PC-9 (cell line): ENCODE measurements around the gene SYT2.

Experiments
- EZH2 ChIP-seq: fragments of 200-600 bp; sonication (generic); IDR thresholded peaks from 2 replicates; pipeline ENCODE4 v1.8.0; 2017; ENCODE audit warnings: antibody characterized with exemption, low read depth
- TF ChIP-seq, protein P1 (sequence below): fragments of 200-600 bp; sonication (generic); conservative IDR thresholded peaks from 2 replicates; pipeline ENCODE4 v1.6.1; 2017; ENCODE audit warnings: mixed run types, antibody characterized with exemption, mild to moderate bottlenecking, moderate library complexity

DNA sequence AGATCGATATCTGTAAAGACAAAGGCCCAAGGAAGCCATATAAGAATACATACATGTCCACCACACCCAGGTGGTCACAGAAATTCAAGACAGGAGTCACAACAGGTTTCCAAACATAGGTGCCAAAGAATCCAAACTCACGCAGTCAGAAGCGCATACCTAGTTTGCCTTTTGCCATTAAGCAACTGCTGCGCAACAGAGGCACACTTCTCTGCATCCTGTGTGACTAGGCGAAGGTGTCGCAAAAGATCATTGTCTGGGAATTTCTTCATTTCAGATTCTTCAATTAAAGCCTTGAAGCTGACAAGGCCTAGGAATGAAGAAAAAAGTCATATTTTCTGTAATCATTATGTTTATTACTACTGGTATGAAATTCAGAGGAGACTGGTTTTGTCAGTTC, 32.2 kb upstream of the SYT2 start:
- TF ChIP-seq, protein P1, sequence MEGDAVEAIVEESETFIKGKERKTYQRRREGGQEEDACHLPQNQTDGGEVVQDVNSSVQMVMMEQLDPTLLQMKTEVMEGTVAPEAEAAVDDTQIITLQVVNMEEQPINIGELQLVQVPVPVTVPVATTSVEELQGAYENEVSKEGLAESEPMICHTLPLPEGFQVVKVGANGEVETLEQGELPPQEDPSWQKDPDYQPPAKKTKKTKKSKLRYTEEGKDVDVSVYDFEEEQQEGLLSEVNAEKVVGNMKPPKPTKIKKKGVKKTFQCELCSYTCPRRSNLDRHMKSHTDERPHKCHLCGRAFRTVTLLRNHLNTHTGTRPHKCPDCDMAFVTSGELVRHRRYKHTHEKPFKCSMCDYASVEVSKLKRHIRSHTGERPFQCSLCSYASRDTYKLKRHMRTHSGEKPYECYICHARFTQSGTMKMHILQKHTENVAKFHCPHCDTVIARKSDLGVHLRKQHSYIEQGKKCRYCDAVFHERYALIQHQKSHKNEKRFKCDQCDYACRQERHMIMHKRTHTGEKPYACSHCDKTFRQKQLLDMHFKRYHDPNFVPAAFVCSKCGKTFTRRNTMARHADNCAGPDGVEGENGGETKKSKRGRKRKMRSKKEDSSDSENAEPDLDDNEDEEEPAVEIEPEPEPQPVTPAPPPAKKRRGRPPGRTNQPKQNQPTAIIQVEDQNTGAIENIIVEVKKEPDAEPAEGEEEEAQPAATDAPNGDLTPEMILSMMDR, result no peak
- TF ChIP-seq EZH2, result no peak
